ENCODE measurements around the gene HIP1. TPM values are rescaled to one million over a fixed set of nuclear protein-coding genes. Genes with fewer than 3 reads are reported as not detected.
A peak's percentile ranks its signal among the peaks of the same experiment; 100 is the strongest.

HIP1 gene
- polyA plus RNA-seq, 3 donors, result 4.3 to 14.8 (median 5.3) TPM

- Histone ChIP-seq H3K27ac (ENCODE audit: low read depth in 1 of 2, low read length in 2 of 2) (no peak overlapping the region), H3K4me1 (ENCODE audit: control insufficient read depth in 1 of 2, insufficient read depth in 2 of 2, low read length in 2 of 2) (peaks cover 29 to 39% of the 10 kb centered on the region in 2 donors), H4K20me1 (ENCODE audit: insufficient read depth, low read length) (no peaks in the 10 kb centered on the region), H3K27me3 (ENCODE audit: control insufficient read depth in 2 of 2, insufficient read depth in 2 of 2, low read length in 2 of 2) (no peaks in the 10 kb centered on the region), H3K4me2 (replicated peaks; ENCODE audit: extremely low read depth, low read length, poor library complexity, severe bottlenecking) (no peak overlapping the region), H3K36me3 (replicated peaks in 1 of 2; ENCODE audit: control insufficient read depth in 1 of 2, insufficient read depth in 2 of 2, low read length in 2 of 2) (no peaks in the 10 kb centered on the region), H2AFZ (ENCODE audit: insufficient read depth, low read depth, low read length, poor library complexity, severe bottlenecking) (no peak overlapping the region), H3K79me2 (ENCODE audit: insufficient read depth, low read length) (peaks cover 22% of the 10 kb centered on the region), H3K4me3 (replicated peaks in 1 of 3; ENCODE audit: low read depth in 2 of 3, low read length in 3 of 3) (no peak overlapping the region), H3K9ac (ENCODE audit: insufficient read depth, low read length, poor library complexity, severe bottlenecking) (no peak overlapping the region), H3K9me3 (replicated peaks in 1 of 2; ENCODE audit: control insufficient read depth in 1 of 2, insufficient read depth in 1 of 2, low read length in 2 of 2) (peaks cover 7 to 11% of the 10 kb centered on the region in 2 donors)
- H3K9me3 Mint-ChIP-seq, result peaks cover 5 to 17% (median 11%) of the 10 kb centered on the region in 7 donors
- peaks cover 37% of the 10 kb centered on the region for H3K4me1 Mint-ChIP-seq
- H3K4me3 Mint-ChIP-seq, result no peak overlapping the region
- WGBS (ENCODE audit: insufficient coverage), result 97% methylated on average over 7 of the region's 8 CpGs
- peak overlapping the region in 1 of 7 donors; percentile 19 for H3K27ac Mint-ChIP-seq
- DNase-seq, result no peak
- H3K27me3 Mint-ChIP-seq (ENCODE audit: low read depth in 3 of 3), result peaks cover 0 to 7% (median 0%) of the 10 kb centered on the region in 3 donors
- H3K36me3 Mint-ChIP-seq, result peaks cover 22 to 35% of the 10 kb centered on the region in 2 donors
- no peak for TF ChIP-seq CTCF (IDR thresholded peaks at IDR 0.05)
- intact Hi-C loops (cut with micrococcal nuclease), result no loop called here
Measured at GRCh38 chr7:75629044-75629443, 109.7 kb downstream of the HIP1 start.

- no peak overlapping the region for H3K4me3 ChIP-seq (replicated peaks in 1 of 3; ENCODE audit: low read depth in 2 of 3, low read length in 3 of 3)
- Mint-ChIP-seq H3K27ac (peak overlapping the region in 1 of 7 donors; percentile 50), H3K4me3 (no peak overlapping the region), H3K27me3 (ENCODE audit: low read depth in 3 of 3) (peaks cover 0 to 7% (median 0%) of the 10 kb centered on the region in 3 donors), H3K9me3 (peaks cover 5 to 20% (median 11%) of the 10 kb centered on the region in 7 donors), H3K36me3 (peaks cover 22 to 37% of the 10 kb centered on the region in 2 donors), H3K4me1 (peaks cover 47% of the 10 kb centered on the region)
- no peak overlapping the region for H3K4me2 ChIP-seq (replicated peaks; ENCODE audit: extremely low read depth, low read length, poor library complexity, severe bottlenecking)
- intact Hi-C loops (cut with micrococcal nuclease), result no loop called here
- H3K9ac ChIP-seq (ENCODE audit: insufficient read depth, low read length, poor library complexity, severe bottlenecking), result no peak overlapping the region
- H4K20me1 ChIP-seq (ENCODE audit: insufficient read depth, low read length), result no peaks in the 10 kb centered on the region
- no peaks in the 10 kb centered on the region for H3K27me3 ChIP-seq (ENCODE audit: control insufficient read depth in 2 of 2, insufficient read depth in 2 of 2, low read length in 2 of 2)
- no peak for TF ChIP-seq CTCF (IDR thresholded peaks at IDR 0.05)
- peaks cover 7 to 11% of the 10 kb centered on the region in 2 donors for H3K9me3 ChIP-seq (replicated peaks in 1 of 2; ENCODE audit: control insufficient read depth in 1 of 2, insufficient read depth in 1 of 2, low read length in 2 of 2)
- H3K4me1 ChIP-seq (ENCODE audit: control insufficient read depth in 1 of 2, insufficient read depth in 2 of 2, low read length in 2 of 2), result peaks cover 39 to 49% of the 10 kb centered on the region in 2 donors
- no peak overlapping the region for H2AFZ ChIP-seq (ENCODE audit: insufficient read depth, low read depth, low read length, poor library complexity, severe bottlenecking)
- peaks cover 17% of the 10 kb centered on the region for H3K79me2 ChIP-seq (ENCODE audit: insufficient read depth, low read length)
- no peak overlapping the region for H3K27ac ChIP-seq (ENCODE audit: low read depth in 1 of 2, low read length in 2 of 2)
- H3K36me3 ChIP-seq (replicated peaks in 1 of 2; ENCODE audit: control insufficient read depth in 1 of 2, insufficient read depth in 2 of 2, low read length in 2 of 2), result no peaks in the 10 kb centered on the region
- no peak for DNase-seq
Measured at GRCh38 chr7:75628055-75628454, 110.7 kb downstream of the HIP1 start.
